GM21360 (cell line): Measurements from ENCODE around the gene CREB5.

Experiments used
- ATAC-seq: cut with Tn5 transposase; IDR thresholded peaks from one replicate; pipeline ENCODE4 v1.9.1; 2021; ENCODE audit warnings: mild to moderate bottlenecking, moderate library complexity; ENCODE audit not compliant: unreplicated experiment

CREB5 gene

GRCh38 chr7:28871077-28871476 lies 458.8 kb downstream of the CREB5 start:
- ATAC-seq: no peak

- no peak for ATAC-seq
These were observed 459.3 kb downstream of the CREB5 start for GRCh38 chr7:28871631-28872030.

- ATAC-seq: no peak
These were observed 459.9 kb downstream of the CREB5 start for GRCh38 chr7:28872226-28872625.

DNA sequence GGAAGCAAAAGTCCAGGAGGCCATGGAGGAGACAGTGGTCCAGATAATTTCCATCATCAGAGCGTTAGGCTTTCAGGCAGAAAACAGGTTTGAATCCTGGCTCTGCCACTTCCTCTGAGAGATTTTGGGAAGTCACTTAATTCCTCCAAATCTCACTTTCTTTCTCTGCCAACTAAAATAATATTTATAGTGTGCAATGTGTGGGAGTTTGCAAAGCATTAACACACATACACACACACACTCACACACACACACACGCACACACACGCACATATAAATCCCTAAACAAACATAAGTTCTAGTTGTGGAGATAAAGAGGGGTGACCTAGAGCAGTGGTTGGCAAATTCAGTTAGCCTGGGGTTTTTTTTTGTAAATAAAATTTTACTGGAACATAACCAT lies 461.0 kb downstream of the CREB5 start:
- ATAC-seq: no peak

- no peak for ATAC-seq
These were observed 461.7 kb downstream of the CREB5 start for GRCh38 chr7:28874001-28874400.
